Measurements from ENCODE around the gene SLC45A1.

The SLC45A1 gene

GRCh38 chr1:8311068-8311718 lies 6.7 kb upstream of the SLC45A1 start:
- DNase-seq (ENCODE audit: low spot score): no peak

GRCh38 chr1:8312235-8313218 lies 5.4 kb upstream of the SLC45A1 start:
- DNase-seq (ENCODE audit: low spot score): no peak

GRCh38 chr1:8313231-8313630 lies 4.7 kb upstream of the SLC45A1 start:
- DNase-seq (ENCODE audit: low spot score): no peak

- peak; percentile 91 for DNase-seq (ENCODE audit: low spot score)
Observed at GRCh38 chr1:8314346-8315280, 3.3 kb upstream of the SLC45A1 start.

- peak; percentile 36 for DNase-seq (ENCODE audit: low spot score)
Observed at GRCh38 chr1:8315573-8316475, 2.1 kb upstream of the SLC45A1 start.

- no peak for DNase-seq (ENCODE audit: low spot score)
Observed at GRCh38 chr1:8318436-8318835, 522 bp downstream of the SLC45A1 start.

- no peak for DNase-seq (ENCODE audit: low spot score)
Observed at GRCh38 chr1:8321612-8322011, 3.7 kb downstream of the SLC45A1 start.

GRCh38 chr1:8323706-8324105 lies 5.8 kb downstream of the SLC45A1 start:
- peak; percentile 67 for DNase-seq (ENCODE audit: low spot score)

- no peak for DNase-seq (ENCODE audit: low spot score)
Observed at GRCh38 chr1:8324176-8324810, 6.4 kb downstream of the SLC45A1 start.

GRCh38 chr1:8325771-8326170 lies 7.9 kb downstream of the SLC45A1 start:
- no peak for DNase-seq (ENCODE audit: low spot score)

- no peak for DNase-seq (ENCODE audit: low spot score)
Observed at GRCh38 chr1:8326265-8326664, 8.4 kb downstream of the SLC45A1 start.

GRCh38 chr1:8328271-8328670 lies 10.4 kb downstream of the SLC45A1 start:
- DNase-seq (ENCODE audit: low spot score): no peak

- no peak for DNase-seq (ENCODE audit: low spot score)
Observed at GRCh38 chr1:8329439-8329838, 11.5 kb downstream of the SLC45A1 start.

GRCh38 chr1:8329858-8330257 lies 11.9 kb downstream of the SLC45A1 start:
- DNase-seq (ENCODE audit: low spot score): no peak

- no peak for DNase-seq (ENCODE audit: low spot score)
Observed at GRCh38 chr1:8330271-8331125, 12.6 kb downstream of the SLC45A1 start.

GRCh38 chr1:8332806-8333205 lies 14.9 kb downstream of the SLC45A1 start:
- DNase-seq (ENCODE audit: low spot score): no peak

GRCh38 chr1:8333246-8333987 lies 15.5 kb downstream of the SLC45A1 start:
- no peak for DNase-seq (ENCODE audit: low spot score)

- DNase-seq (ENCODE audit: low spot score): no peak
Observed at GRCh38 chr1:8334106-8334851, 16.4 kb downstream of the SLC45A1 start.

All from hepatic stellate cell (primary cell).